Non-pigmented ciliary epithelial cell (primary cell): Measurements from ENCODE around the gene COL1A1.

Experiments
- DNase-seq: peaks from one replicate; pipeline ENCODE4 v3.0.0-alpha.2; 2010; ENCODE audit warnings: low read depth

COL1A1 gene

GRCh38 chr17:50201276-50201854, at the start of gene COL1A1:
COL1A1 (minus strand) TSS chr17:50201631; CDS start chr17:50201513, 118 bp downstream.
- no peak for DNase-seq

DNA sequence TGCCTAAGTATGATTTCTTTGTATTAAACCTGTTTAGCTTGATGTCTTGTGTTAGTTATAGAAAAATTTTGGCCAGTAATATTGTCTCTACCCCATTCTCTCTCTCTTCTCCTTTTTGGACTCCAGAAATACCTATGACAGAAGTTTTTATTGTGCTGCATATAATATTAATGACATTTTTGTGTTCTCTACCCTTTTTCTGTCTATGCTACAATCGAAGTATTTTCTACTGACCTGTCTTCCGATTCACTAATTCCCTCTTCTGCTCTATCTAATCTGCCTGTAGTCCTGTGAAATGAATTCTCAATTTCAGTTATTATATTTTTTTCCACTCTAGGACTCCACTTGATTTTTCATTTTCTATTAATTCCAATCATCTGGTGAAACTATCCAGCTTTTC, 46.8 kb upstream of the COL1A1 start:
- DNase-seq, result no peak

- no peak for DNase-seq
These were observed 43.3 kb upstream of the COL1A1 start for GRCh38 chr17:50244771-50245170.

DNA sequence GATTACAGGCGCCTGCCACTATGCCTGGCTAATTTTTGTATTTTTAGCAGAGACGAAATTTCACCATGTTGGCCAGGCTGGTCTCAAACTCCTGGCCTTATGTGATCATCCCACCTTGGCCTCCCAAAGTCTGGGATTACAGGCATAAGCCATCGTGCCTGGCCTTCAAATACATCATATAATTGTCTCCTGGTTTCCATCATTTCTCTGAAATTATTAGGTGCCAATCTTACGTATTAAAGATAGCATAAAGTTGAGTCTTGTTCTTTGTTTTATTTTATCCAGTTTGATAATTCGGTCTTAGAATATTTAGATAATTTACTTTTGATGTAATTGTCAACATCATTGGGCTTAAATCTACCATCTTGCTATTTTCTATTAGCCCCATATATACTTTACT, 40.0 kb upstream of the COL1A1 start:
- DNase-seq, result no peak

GRCh38 chr17:50240851-50241250, 39.4 kb upstream of the COL1A1 start:
- no peak for DNase-seq

- DNase-seq, result no peak
These were observed 38.5 kb upstream of the COL1A1 start for GRCh38 chr17:50239937-50240336.

DNA sequence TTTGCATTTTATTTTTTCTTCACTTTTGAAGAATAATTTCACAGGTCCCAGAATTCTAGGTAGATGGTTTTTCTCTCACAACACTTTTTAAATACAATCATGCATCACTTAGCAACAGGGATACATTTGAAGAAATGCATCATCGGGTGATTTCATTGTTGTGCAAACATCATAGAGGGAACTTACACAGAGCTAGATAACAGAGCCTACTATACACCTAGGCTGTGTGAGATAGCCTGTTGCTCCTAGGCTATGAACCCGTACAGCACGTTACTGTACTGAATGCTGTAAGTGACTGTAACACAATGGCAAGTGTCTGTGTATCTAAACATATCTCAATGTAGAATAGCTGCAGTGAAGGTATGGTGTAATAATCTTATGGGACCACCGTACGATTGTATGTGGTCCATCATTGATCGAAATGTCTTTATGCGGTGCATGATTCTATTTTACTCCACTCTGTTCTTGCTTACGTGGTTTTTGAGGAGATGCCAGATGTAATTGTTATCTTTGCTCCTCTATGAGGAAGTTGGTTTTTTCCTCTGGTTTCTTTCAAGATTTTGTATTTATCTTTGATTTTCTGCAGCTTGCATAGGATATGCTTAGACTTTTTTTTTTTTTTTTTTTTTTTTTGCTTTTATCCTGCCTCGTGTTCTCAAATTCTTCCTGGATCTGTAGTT, 37.3 kb upstream of the COL1A1 start:
- no peak for DNase-seq

DNA sequence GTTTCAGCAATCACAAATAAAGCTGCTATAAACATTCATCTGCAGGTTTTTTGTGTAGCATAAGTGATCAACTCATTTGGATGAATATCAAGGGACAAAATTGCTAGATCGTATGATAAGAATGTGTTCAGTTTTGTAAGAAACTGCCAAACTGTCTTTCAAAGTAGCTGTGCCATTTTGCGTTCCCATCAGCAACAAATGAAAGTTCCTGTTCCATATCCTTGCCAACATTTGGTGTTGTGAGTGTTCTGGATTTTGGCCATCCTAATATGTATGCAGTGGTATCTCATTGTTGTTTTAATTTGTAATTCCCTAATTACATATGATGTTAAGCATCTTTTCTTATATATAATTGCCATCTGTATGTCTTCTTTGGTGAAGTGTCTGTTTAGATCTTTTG, 36.5 kb upstream of the COL1A1 start:
- DNase-seq, result no peak

DNA sequence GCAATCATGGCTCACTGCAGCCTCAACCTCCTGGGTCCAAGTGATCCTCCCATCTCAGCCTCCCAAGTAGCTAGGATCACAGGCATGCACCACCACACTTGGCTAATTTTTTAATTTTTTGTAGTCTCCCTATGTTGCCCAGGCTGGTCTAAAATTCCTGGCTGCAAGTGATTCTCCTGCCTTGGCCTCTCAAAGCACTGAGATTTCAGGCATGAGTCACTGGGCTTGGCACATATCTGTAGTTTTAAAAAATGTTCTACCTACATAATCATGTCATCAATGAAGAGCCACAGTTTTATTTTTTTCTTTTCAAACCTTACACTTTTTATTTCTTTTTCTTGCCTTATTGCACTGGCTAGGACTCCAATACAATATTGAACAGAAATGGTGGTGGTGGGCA, 33.1 kb upstream of the COL1A1 start:
- DNase-seq, result no peak

DNA sequence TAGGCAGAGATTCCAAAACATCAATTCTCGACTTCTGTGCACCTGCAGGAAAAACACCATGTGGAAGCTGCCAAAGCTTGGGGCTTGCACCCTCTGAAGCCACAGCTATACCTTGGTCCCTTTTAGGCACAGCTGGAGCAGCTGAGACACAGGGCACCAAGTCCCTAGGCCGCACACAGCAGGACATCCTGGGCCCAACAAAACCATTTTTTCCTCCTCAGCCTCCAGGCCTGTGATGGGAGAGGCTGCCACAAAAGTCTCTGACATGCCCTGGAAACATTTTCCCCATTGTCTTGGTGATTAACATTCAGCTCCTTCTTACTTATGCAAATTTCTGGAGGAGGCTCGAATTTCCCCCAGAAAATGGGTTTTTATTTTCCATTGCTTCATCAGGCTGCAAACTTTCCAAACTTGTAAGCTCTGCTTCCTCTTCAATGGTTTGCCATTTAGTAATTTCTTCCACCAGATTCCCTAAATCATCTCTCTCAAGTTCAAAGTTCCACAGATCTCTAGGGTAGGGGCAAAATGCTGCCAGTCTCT, 24.3 kb upstream of the COL1A1 start:
- no peak for DNase-seq

DNA sequence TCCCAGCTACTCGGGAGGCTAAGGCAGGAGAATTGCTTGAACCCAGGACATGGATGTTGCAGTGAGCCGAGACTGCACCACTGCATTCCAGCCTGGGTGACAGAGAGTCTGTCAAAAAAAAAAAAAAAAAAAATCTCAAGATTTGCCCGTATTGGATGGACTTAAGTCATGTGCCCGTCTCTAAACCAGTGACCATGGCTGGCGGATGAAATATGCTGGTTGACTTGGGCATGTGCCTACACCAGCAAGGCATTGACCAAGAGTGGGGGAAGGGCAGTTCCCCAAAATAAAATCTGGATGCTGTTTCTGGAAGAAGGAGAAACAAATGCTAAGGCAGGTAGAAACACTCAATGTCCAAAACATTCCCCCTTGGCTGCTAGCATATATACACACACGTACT, 21.5 kb upstream of the COL1A1 start:
- no peak for DNase-seq

DNA sequence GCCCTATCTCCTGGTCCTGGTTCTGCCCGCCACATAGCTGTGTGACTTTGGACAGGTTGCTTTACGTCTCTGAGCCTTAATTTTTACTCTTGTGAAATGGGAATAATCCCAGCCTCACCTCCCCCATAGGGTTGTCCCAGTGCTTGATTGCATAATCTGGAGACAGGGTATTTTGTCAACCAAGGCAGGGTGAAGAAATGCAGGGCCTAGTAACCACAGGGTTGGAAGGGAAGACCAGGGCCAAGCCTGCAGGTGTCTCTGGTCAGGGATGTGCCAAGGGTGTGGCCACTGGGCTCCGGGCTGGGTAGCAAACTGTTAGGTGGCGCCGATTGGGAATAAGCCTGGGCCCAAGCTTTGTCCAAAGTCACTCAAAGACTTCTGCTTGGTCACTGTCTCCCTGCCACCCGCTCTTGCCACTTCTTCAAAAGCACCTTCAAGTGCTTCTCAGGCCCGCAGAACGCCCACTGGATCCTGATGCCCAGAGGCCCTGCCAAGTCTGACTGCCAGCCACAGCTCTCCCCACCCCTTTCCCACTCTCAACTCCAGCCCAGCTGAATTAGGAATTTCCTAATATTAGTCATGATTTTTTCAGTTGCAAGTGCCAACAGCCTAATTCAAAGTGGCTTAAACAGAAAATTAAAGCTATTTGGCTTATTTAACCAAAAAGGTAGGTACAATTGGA, 20.6 kb upstream of the COL1A1 start:
- DNase-seq, result no peak

- DNase-seq, result no peak
These were observed 19.9 kb upstream of the COL1A1 start for GRCh38 chr17:50221266-50221863.

DNA sequence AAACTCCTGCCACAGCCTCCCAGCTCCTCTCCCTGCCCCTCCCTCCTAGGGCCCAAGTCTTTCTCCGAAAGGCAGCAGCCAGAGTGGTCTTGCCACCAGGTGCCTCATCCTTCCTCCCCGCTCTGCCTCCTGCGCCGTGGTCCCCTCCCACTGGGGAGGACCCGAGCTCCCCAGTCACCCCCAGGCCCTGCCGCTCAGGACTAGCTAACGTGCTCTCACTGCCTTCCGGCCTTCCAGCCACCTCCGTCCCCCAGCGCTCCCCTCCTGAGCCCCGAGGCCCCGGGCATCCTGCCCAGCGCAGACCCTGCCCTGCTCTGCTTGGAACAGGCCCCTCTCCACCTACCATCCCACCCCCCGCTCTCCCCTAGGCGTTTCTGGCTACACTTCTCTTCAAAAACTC, 19.4 kb upstream of the COL1A1 start:
- DNase-seq, result no peak

- DNase-seq, result no peak
These were observed 18.6 kb upstream of the COL1A1 start for GRCh38 chr17:50219939-50220465.

DNA sequence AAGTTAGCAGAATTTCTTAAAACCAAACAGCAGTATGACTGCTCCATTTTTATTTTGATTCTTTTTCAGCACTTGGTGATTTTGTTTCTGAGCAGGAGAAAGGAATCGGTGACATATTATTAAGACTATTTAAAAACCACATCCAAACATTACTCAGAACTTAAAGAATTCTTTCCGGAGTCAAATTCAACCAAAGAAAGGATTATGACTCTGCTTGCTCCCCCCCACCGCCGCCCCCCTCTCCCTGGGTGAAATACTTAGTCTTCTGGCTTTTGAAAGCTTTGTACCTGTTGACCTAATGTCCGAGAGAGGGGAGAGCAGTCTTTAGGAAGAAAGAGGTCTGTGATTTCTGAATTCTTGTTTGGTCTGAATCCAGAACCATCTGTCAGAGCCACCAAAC, 17.9 kb upstream of the COL1A1 start:
- no peak for DNase-seq

- DNase-seq, result peak; percentile 93
These were observed 17.4 kb upstream of the COL1A1 start for GRCh38 chr17:50218771-50219315.

DNA sequence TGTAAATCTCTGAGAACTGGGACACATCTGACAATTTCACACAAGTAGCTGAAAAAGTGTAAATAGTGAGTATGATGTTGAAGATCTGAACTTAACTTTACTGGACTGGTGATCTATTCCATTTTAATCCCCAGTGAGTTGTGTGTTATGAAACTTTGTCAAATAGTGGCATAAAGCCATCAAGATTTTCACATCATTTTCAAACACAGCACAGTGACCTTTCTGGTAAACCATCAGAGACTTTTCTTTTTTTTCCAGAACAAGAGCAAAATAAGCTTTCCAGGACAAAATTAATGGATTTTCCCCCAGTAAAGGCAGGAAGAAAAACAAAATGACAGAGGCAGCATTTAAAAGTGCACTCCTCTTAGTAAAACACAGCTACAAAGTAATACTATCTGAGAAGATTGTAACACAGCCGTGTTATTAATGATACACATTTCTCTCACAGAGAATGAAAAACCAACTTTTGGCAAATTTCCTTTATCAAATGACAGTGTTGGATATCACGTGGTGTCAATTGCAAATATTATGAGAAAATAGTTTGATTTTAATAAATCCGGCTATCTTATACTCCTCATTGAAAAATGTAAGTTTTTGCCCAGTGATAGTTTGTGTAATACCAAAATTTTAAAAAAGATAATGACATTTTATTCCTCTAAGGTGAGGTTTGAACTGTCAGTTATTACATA, 16.8 kb upstream of the COL1A1 start:
- DNase-seq, result no peak

DNA sequence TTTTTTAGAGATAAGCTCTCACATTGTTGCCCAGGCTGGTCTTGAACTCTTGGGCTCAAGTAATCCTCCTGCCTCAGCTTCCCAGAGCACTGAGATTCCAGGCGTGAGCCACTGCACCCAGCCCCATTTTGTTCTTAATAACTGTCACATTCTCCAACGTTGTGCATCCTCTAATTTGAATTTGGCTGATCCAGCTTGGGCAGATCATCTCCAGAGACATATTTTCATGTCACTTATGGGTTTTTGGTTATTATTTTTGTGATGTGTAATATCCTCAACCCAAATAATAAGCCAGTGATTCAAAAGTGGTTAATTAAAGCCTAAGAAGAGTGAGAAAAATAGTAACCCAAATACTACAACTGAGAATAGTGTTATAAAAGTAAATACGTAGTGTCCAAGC, 16.2 kb upstream of the COL1A1 start:
- no peak for DNase-seq

- no peak for DNase-seq
These were observed 13.7 kb upstream of the COL1A1 start for GRCh38 chr17:50214976-50215760.
